Measurements from ENCODE around the gene HMGCLL1.

HMGCLL1 gene

DNA sequence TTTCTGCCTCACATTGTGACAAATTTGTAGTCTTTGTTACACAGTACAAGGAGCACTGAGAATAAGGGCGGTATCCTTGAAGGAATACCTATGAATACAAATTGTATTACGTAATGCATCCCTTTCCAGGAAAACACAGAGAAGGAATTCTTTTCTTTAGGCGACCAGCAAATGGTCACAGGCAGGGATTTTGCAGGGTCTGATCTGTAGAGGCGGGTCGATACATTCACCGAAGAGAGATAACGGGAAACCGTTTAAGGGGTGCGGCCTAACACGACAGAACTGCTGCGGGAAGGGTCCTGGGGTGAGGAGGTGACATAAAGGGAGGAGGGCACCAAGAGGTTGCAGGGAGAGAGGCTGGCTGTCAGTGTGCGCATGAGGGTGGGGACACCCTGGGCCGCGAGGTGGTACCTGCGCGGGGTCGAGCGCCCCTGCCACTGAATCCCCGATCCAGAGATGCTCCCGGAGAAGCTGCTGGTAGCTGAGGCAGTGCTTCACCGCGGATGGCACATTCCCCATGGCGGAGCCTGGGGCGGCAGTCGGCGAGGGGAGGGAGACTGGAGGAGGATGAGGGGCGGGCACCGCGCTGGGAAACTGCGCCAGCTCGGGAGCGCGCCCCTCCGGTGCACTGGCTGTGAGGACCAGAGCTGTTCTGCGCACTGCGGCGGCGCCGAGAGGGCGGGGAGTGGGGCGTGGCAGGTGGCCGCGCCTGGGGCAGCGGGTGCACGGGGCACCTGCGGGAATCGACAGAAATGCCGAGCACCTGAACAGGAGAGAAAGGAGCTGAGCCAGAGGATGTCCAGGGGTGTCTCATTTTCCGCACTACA lies at the start of gene HMGCLL1:
TSS of gene HMGCLL1 (minus strand) at position 656 of the 827 bp plus-strand sequence. CDS start at position 519, 137 bp downstream.
- DNase-seq = no peak

DNA sequence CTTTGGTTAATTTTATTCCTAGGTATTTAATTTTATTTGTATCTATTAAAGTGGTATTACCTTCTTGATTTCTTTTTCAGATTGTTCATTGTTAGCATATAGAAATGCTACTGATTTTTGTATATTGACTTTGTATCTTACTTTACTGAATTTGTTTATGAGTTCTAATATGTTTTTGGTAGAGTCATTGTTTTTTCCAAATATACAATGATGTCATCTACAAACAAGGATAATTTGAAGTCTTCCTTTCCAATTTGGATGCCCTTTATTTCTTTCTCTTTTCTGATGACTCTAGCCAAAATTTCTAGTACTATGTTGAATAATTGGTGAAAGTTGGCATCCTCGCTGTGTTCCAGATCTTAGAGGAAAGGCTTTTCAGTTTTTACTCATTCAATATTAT lies 43.0 kb upstream of the HMGCLL1 start:
- DNase-seq = no peak

DNA sequence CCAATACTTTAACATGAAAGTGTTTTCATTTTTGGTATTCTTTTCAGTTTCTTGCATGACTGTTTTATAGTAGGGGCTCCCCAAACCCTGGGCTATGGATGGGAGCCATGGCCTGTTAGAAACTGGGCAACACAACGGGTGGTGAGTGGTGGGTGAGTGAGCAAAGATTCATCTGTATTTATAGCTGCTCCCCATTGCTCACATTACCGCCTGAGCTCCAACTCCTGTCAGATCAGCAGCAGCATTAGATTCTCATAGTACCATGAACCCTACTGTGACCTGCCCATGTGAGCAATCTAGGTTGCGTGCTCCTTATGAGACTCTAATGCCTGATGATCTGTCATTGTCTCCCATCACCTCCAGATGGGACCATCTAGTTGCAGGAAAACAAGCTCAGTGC lies 42.3 kb upstream of the HMGCLL1 start:
- DNase-seq = no peak

DNA sequence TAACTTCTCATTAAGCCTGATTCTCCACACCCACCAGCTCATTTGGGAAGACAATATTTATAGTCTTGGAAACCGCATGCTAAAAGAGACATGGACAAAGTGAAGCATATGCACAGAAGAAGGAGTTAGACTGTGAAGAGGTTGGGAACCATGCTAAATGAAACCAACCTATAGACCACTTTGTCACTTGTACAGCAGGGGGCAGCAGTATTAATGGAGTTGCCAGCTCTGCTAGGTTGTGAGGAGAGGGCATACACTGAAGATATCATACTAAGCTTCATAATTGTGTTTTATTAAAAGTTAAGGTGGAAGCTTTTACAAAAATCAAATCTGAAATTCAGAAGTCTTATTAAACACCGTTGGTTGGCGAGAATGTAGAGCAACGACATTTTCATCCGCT lies 38.3 kb upstream of the HMGCLL1 start:
- DNase-seq = peak in 1 of 2 experiments; percentile 32

DNA sequence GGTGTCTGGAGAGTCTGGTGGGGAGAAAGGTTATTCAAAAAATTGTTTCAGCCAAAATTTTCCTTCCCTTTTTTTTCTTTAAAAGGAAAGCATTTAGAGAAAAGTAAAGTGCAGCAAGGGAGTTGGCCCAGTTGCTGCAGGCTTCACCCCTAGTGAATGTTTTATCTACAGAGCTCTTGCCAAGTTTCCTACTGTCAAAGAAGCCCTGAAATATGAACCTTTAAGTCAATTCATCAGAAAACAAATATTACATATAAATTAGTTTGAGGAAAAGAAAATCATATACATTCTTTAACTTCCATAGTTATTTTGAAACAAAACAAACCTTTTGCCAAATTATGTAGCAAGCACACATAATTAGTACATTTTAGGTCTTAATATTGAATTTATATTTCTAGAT lies 25.0 kb upstream of the HMGCLL1 start:
- DNase-seq = no peak

DNA sequence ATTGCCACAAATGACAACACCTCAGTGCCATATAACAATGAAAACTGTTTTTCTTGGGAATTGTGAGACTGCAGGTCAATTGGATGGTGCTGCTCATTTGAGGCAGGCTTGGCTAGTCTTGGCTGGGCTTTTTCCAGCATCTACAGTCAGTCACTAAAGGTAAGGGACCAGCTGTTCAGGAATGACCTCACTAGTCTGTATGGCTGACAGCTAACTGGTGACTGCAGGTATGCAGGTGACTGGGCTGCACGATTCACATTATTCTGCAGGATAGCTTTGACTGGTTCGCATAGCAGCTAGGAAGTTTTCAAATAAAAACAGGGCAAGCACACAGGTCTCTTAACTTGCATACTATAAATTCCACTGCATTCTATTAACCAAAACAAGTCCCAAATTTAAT lies 22.1 kb upstream of the HMGCLL1 start:
- no peak for DNase-seq

DNA sequence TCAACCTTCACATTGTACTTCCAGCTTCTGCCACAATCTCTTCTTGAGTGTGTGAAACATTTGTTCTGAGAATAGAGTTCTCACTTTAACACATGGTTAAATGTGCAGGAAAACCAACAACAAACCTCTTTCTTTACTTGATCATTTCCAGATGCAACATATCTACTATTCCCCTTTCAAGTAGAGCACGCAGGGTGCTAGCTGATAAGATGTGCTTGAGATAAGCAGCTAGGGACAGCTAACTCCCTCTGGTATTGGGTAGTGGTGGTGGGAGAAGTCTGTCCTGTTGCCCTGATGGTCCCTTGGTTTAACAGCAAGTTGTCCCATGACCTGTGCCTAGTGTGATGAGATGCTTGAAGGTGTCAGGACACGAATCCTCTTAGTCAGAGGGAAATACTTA lies 15.4 kb upstream of the HMGCLL1 start:
- no peak for DNase-seq

DNA sequence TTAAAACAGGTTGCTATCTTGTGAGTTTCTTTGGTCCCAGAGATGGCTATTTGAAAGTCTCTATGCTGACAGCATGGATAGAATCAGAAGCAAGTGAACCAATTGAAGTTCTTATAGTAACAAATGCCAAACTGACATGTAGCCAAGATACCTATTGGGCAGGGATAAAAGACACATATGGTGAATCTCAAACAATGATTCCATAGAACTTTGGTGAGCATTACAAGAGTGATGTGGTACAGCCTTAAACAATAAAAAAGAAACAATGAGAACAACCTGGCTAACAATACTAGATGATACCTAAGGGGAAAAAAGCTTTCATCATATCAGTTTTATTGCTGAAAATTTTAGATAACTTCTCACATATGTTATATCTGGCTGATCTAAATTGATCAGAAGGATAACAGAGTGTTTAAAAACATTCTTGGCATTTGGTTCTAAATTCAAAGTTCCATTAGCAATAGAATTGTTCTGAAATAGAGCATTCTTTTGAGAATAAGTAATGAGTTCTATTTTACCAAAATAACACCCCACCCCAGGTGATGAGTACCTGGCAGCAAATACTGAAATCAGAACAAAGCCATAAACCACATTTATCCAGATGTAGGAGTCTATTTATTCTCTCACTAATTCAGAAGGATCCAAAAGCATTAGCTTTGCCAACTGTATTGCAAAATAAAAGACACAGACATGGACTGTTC lies 5.8 kb upstream of the HMGCLL1 start:
- no peak for DNase-seq

DNA sequence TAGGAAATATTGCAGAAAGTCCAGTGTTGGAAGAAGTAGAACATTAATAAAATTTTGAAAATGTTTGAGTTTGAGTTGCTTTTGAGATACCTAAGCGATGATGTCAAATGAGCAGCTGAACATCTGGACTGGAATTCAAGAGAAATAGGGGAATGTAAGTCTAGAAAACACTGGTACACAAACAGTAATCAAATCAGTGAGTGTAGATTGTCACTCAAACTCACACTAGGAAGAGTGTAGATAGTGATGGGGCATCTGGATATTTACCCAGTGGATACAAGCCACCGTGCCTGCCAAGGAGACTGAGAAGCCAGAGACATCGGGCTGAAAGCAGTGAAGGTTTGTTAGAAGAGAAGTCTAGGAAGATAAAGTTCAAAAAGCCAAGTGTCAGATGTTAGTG lies 2.2 kb downstream of the HMGCLL1 start:
- DNase-seq = no peak

DNA sequence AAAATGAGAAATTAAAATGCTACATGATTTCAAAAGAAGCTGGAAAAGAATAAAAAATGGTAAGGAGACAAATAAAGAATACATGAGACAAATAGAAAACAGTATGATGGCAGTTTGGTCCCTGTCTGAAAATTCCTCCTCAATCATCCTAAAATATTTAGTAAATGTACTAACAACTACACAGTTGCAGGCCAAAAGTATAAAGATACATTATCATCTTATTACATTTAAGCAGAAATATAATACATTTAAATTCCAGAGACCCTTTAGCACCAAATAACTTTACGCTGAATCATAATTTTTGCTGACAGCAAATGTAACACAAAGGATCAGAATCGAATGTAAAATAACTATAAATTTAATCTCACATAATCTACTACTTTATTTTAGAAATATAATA lies 4.4 kb downstream of the HMGCLL1 start:
- no peak for DNase-seq

DNA sequence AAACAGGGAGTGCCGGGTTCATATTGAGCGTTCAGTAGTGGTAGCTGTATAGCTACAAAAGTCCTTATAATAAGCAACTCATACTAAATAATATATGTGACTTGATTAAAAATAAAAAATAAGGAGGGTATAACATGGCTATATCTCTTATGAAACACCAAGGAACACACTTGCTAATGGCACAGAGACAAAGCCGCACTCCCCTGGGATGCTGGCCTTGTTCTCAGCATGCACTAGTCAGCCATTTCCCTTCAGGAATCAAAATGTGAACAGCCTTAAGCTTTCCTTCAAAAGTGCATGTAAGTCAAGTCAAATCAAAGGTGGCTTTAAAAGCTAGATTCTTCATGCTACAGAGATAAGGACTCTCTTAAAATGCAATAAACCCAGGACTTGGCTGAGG lies 9.4 kb downstream of the HMGCLL1 start:
- no peak for DNase-seq

DNA sequence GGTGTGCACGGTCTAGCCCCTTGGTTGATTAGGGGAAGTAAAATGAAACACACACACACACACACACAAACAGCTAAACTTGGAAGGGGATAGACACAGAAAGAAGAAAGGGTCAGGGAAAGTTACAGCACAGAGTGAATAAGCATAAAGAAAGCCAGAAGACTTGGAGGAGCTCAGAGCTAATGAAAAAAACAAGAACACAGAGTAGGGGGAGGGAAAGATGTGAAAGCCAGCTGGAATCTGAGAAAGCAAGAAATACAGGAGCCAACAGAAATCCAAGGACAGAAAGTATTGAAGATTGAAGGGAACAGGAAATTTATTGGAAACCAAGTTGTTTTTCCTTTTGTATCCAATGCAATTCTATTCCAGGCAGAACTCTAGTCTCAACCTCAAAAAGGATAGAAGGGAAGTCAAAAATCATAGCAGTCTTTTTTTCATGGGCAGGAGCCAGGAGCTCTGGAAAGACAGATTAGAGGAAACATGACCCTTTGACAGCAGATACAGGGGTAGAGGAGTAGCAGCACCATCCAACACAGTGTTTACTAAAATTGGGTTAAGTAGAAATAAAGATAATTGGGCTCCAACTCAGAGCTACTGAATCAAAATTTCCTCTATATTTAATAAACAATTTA lies 10.1 kb downstream of the HMGCLL1 start:
- no peak for DNase-seq

DNA sequence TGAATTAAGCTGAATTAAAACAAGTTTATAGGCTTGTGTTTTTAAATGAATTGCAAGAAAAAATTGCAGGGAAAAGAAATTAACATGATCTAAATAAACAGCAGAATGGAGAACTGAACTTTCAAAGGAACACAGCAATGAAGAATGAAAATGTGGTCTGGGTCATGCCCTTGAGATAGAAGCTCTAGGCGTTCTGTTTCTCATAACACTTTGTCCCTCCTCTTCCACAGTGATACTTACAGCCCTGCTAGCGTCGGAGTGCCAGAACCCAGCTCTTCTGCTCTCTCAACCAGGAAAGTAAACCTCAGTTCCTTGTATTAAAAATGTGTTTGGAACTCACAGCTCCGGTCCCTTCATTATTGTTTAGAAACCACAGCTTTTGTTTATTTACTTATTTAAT lies 11.4 kb downstream of the HMGCLL1 start:
- DNase-seq = no peak

DNA sequence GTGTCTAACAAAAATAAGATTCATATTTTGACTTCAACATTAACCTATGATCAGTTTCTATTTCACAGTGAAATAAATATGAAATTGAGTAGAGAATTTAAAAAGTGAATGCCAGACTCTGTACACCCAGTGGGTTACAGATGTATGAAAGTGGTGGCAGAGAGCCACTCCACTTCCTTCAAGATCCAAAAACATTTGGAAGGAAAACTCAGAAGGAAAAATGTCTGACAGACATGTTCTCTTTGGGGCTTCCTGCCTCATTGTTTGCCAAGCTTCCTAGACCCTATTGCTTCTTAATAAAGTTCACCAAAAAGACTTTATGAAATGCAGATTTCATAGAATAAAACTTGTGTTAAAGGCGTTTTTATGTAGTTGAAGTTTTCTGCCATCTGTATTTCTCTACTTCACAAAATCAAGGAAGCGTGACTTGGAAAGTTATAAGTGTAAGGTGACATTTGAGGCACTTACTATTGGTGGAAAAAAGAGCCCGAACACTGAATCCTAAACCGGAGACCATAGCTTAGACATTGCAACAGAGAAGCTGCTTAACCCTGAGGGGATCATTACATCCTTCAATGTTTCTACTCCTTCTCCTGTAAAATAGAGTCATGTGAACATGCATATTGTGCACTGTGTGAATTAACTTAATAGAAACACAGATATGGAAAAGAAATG lies 12.8 kb downstream of the HMGCLL1 start:
- DNase-seq = no peak

DNA sequence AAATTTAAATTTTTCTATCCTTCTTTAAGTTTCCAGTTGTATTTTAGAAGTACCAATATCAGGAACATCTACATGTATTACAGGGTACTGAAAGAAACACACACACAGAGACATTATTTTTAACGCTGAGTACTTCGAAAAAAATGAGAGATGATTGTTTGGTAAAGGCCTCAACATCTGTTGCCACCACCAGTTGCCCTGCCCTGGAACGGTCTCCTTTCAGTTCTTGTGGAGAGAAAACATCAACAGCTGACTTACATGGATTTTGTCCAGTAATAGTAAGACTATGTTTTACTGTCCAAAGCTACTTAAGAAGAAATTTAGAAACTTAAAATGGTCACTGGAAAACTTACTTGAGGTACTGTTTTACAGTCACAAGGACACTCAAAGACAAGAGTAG lies 16.7 kb downstream of the HMGCLL1 start:
- no peak for DNase-seq

DNA sequence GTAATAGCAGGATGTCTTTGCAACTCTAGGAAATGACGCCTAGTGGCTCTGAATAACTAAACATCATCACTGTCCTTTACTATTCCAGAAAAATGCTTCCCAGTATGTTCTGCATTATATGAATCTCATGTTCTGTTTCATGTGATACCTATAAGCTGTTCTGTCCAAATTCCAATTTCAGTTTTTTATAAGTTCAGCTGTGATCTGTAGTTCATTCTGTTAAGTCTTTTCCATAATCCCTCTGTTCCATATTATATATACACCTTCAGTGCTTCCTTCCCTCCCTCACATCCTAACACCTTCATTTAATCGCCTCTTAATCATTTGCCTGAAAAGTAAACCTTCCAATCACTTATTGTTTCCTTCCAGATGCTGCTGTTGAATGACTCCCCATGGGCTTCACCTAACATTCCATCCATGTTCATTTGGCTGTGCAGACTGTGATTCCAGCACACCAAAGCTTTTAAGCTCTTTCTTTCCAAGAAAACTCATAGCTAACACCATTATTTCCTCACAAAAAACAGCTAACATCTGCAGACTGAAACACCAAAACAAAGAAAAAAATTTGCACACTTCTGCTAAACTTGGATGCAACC lies 18.6 kb downstream of the HMGCLL1 start:
- DNase-seq = no peak

DNA sequence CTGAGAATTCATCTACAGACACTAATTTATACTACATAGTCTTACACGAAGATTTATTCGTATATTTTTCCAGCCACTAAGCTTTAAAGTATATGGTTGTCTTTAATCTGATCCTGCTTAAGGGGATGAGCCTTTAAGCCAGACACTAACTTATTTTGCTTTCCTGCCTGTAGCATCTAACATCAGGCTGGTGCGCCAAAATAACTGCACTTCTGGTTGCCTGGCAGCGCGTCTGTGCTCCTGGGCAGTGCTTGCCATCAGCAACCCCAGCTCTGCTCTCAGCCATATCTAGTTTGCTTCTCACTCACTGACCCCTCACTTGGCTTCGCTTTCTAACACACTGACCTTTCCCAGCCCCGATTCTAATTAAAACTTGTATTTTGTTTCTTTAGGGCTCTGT lies 21.8 kb downstream of the HMGCLL1 start:
- no peak for DNase-seq

DNA sequence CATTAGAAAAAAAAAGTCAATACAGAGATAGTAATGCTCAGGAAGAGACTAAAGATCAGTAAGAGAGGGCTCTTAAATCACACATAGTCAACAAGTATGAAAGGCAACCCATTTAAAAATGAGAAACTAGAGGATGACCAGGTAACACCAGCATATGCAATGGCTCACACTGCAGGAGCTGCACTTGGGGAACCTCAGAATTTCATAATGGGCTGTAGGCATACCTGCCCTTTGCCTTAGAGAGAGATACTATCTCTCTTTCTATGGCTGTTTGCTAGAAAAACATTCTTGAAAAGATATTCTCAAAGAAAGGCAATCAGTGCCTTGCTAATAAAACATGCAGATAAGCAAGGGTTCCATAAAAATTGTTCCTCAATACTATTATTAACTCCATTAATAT lies 33.2 kb downstream of the HMGCLL1 start:
- DNase-seq = no peak

DNA sequence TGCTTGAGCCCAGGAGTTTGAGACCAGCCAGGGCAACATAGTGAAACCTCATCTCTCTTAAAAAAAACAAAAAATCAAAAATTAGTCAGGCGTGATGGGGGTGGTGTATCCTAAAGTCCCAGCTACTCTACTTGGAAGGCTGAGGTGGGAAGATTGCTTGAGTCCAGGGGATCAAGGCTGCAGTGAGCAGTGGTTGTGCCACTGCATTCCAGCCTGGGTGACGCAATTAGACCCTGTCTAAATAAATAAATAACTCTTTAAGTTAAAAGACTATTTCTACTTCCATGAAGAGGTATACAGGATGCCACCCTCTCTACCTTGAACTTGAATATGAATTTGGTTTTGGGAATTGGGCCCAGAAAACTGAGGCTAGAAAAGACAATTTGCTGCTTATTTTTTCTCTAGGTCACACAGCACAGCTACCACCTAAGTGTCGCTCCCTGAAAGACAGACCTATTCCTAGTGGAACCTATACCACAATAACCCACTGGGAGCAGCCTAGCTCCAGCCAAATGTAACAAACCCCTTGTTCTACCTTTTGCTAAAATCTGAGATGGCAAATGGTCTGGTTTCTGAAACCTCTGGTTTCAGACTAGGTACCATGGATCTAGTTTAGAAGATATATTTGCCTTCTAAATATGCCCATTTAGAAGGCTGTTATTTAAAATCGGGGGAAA lies 35.2 kb downstream of the HMGCLL1 start:
- no peak for DNase-seq

DNA sequence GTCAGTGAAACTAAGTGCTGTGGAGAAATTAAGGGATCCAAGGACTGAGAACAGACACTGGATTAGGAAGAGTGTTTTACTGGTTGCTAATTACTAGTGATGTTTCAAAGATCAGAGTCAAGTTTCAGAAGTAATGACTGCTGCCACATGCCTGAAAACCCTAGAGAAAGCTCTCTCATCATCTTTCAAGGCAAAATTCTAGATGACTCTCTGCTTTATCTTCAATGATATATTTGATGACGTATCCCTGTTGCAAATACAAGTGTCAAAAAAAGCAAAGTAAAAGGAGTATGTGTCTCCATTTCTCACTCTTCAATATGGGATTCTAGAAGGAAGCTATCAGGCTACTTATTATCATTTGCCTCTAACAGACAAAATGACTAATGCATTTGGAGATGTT lies 38.0 kb downstream of the HMGCLL1 start:
- no peak for DNase-seq

DNA sequence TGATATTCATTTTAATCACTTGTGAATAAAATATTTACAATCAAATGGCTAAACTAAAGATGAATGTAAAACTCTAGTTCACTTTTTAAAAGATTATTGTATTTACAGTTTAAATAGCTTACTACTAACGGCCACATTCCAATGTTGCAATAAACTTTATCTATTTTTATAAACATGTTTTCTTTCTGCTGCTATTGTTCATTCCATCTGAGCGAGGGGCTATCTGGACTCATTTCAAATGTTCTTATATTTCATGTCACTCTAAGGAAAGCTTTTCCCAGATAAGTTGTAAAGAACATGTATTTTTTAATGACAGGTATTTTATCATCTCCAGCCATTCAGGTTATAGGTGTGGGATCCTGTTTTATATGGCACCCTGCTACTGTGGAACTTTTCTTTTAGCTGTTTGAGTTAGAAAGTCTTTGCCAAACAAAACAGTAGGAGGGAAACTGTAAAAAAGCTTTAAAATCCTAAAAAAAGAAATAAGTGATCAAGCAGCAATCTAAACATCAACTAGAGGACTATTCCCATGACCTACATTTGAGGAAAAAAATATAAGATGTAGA lies 42.5 kb downstream of the HMGCLL1 start:
- no peak for DNase-seq

DNA sequence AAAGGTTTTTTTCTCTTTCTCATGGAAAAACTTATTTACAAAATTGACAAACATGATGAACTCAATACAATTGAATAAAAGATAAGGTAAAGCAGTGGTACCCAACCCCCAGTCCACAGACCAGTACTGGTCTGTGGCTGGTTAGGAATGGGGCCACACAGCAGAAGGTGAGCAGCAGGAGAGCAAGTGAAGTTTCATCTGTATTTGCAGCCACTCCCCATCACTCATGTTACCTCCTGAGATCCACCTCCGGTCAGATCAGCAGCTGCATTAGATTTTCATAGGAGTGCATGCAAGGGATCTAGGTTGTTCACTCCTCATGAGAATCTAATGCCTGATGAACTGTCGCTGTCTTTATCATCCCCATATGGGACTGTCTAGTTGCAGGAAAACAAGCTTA lies 47.5 kb downstream of the HMGCLL1 start:
- DNase-seq = no peak

Measured in SW 1271 (cell line).